ENCODE measurements around the gene ANKRD44.

The ANKRD44 gene

DNA sequence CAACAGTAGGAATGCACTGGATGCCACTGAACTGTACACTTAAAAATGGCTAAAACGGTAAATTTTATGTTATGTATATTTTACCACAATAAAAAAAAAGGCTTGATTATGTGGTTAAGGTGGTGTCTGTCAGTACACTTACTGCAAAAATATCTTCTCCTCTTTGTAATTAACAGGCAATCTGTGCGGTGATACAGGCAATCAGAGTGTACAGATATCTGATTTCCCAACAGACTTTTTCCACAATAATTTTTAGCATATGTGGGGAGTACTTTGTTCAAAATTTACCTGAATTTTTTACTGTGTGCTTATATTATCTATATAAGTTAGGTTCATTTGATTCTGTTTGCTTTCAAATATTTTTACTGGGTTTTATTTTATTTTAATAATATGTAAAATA, 209.1 kb downstream of the ANKRD44 start:
- no peak for DNase-seq

DNA sequence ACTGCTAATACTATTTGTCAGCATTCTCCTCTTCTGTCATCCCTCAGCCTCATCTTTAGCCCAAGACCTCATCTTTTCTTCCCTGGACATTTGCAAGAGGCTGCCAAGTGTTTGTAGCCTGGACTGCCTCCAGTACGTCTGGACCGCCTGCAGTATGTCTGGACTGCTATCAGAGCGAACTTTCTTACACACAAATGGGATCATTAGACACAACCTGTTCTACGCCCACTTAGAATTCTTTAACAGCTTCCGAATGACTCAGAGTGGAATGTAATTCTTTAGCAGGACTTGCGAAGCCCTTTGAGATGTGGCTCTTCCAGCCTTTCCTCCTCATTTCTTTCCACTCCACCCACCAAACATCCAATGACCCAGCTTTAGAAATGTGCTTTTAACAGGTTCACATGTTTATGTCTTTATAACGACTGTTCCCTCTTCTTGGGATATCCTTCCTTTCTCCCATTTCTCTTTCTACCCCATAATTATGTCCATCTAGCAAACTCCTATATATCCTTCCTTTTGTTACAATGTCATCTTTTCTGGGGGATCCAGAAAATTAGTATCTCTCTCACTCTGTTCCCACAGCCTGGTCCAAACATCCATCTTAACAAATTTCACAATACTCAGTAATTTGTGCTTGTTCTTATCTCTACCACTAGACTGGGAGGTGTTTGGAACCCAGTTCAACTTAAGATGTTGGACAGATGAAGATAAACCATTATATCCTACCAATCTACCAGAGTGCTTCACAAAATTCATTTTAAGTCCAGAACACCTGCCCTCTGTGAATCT, 212.8 kb downstream of the ANKRD44 start:
- DNase-seq: no peak

DNA sequence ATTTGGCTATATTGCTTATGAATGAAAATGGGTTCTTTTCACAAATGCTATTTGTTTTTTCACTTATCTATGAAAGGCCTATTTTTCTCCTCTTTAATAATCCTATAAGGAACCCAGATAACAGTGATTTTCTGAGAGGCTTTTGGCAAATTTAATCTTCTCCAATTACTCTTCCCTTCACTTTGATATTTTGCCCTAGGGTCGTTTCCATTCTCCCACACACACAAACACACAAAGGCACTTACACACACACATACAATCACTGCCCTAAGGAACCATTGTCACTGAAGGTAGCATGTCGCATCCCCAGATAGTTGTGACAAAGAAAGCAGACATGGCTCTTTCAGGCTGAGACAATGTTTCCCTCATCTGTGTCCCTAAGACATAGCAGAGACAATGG, 213.9 kb downstream of the ANKRD44 start:
- no peak for DNase-seq

DNA sequence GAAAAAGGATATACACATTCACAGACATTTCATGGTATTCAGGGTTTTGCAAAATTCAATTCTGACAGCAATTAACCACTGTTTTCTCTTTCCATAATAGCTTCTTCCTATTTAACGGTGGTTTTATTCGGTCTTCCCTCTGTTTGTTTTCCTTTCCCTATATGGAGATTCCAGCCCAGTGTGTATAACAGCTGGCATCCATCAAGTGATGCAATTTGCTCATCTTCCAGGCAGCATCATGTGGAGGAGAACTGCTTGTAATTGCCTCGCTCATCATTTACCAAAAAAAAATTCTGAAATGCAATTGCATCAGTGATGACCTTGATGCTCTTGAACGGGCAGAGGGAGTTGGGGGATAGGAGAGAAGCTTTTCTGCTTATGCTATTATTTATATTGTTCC, 218.1 kb downstream of the ANKRD44 start:
- DNase-seq: no peak

DNA sequence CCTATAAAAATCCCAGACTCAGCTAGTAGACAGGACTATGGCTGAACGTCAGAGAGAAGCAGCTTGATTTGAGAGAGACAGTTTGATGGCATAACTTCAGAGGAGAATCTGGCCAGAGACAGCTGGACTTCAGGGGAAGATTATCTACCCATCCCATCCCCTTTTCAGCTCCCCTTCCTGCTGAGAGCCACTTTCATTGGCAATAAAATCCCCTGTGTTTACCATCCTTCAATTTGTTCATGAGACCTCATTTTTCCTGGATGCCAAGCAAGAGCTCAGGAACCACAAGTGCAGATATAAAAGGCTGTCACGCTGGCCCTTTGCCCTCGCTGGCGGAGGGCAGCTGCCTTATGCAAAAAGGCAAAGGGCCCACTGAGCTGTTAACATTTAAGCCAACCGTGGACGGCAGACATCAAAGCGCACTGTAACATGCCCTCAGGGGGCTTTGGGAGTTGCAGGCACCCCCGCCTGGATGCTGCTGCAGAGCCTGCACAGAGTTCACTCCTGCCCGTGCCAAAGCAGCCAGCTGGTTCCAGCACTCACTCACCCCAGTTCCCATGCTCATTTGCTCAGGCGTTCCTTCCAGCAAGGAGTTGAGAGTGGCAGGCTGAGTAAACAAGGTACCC, 219.7 kb downstream of the ANKRD44 start:
- no peak for DNase-seq

DNA sequence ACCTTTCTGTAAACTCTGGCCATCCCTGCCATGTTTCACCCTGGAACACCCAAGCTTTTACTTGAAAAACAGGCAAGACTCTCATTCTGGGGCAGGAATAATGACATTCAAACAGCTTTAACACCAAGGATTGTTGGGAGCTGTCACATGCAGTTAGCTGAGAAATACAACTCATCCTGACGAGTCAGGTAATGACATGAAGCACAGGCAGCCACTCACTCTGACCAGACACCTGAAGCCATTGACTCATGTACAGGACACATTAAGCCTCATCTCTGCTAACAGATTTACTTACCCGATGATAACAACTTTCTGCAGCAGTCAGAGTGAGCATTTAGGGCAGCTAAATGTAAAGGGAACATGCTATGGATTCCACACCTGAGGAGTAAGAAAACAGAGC, 220.9 kb downstream of the ANKRD44 start:
- DNase-seq: no peak

DNA sequence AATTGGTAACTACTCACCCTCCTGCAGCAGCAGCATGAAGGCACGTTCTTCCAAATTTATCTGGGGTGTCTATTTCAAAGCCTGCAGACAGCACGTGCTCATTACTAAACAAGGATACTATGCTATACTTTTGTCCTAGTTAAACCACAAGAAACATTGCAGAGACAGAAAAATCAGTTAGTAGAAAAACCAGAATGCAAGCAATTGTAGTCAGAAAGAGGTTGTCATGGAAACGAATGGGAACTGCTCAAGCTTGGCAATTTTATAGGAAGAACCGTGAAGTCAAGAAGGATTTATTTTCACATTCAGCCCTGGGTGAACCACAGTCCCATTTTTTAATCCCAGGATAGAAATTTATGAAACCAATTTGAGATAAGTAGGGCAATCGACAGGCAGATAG, 221.9 kb downstream of the ANKRD44 start:
- DNase-seq: no peak

DNA sequence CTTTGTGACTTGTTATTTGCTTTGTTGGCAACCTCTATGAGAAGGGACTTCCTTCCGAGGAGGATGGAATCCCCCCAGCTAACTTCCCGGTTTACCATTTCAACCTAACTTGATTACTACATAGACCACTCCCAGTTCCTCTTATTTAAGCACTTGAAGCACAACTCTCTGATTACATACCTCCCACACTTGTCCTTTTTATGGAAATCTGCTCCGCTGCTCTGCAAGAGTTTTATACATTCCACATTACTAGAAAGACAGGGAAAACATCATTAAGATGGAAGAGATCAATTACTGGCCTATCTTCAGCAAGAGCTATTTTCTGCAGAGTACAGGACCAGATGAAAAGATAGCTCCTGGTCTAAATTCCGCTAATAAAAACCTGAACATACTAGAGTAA, 224.1 kb downstream of the ANKRD44 start:
- DNase-seq: no peak

DNA sequence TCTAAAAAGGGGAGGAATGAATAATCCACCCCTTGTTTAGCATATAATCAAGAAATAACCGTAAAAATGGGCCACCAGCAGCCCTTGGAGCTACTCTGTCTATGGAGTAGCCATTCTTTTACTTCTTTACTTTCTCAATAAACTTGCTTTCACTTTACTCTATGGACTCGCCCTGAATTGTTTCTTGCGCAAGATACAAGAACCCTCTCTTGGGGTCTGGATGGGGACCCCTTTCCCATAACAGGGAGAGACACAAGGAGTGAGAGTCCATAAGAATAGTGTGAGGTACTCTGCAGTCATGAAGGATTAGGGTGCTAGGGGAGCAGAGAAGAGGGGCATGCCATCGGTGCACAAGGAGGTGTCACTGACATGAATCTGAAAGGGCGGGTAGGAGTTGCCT, 224.9 kb downstream of the ANKRD44 start:
- no peak for DNase-seq

DNA sequence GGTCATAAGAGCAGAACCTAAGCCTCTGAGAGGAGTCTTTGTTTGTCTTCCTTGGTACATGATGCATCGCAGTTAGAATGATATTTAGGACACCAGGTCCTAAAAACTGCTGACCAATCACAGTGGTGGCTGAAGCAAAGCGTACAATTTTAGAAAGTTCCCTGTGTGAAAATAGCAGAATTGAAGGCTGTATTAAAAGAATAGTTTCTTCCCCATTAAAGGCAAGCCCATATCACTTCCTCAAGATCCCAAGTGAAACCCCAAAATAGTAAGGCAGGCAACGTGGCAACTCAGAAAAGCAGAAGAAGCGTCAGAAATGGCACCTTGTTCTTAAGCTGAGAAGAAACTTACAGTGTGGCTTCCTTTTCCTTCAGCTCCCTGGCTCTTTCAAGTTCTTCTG, 229.3 kb downstream of the ANKRD44 start:
- no peak for DNase-seq

DNA sequence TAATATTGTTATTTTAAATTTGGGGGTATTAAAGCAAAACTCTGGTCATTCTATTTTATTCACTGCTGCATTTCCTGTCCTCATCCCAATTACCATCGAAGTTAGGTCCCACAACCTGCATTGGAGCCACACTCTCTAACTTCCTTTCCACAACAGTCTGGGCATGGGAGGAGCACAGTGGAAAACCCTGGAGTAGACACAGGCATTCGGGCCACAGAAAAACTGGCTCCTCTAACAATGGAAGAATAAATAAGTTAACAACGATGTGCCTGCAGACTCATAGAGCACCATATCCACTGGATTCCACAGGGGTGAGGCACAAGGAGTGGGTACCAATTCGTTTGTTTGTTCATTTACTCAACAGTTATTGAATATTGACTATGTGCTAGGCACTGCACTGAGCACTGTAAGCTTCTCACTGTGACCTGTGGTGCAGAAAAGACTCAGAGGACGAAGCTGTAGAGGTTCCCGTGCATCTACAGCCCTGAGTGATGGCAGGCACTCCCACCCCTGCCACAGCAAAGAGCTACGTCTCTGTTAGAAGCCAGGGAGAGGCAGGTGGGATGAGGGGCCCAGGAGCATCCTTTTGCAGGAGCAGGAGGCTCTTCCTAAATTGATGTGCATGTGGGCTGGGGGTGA, 229.9 kb downstream of the ANKRD44 start:
- DNase-seq: no peak

DNA sequence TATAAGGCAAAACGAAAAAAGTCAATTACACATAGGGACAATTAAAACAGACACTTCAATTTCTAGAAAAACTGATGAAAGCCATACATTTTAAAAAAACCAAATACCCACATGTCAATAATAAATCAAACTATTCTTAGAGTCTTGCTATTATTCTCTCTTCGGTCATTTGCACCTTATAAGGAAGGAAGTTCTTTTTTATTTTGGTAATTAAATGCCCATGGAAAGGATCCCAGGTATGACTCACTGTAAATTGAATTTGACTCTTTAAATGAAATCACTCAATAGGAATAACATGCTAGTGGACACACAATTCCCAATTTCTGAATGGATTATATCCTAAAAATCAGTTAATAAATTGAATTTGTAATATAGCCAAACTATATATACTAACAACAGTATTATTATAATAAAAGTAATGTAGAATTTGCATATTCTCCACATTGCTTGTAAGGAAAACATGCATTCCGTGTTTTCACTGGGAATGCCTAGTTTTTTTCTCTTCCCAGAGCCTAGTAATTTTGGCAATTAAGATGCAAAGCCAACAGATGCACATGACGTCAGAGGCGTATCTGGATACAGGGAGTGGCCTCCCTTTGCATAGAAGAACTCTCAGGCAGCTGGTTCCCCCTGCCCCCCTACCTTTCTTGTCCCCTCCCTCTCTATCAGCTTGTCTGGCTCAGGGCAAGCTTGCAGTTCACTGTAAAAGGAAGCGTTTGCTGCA, 230.6 kb downstream of the ANKRD44 start:
- DNase-seq: peak; percentile 42

DNA sequence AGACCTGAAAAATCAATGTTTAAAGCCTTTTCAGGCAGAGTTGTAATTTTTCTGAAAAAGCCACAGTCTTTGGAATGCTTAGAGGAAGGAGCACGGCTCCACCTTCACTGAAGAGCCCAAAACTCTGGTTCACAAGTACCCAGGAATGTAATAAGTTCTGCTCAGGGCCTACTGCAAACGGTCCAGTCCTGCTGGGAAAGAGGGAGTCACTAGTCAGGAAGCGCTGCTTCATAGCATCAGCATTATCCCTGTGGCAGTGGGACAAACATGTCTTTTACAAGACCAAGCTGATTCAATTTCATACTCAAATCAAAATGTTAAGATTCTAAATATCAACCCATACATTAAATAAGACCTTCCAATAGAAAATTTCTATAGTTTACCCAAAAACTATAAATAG, 231.2 kb downstream of the ANKRD44 start:
- no peak for DNase-seq

DNA sequence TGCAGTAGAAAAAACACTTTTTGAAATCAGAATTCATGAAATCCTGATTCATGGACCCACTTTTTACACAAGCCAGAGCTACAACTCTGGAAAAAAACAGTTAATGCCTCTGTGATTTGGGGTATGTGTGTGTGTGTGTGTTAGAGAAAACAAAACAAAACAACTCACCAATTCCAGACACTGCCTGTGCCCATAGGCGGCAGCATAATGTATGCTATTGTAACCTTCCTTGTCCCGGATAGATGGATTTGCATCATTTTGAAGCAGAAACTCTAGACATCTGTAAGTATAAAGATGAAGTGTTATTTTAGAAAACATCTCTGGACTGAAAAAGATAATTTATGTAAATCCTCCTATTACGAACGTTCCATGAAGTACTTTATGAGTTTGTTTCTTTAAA, 232.0 kb downstream of the ANKRD44 start:
- DNase-seq: no peak

DNA sequence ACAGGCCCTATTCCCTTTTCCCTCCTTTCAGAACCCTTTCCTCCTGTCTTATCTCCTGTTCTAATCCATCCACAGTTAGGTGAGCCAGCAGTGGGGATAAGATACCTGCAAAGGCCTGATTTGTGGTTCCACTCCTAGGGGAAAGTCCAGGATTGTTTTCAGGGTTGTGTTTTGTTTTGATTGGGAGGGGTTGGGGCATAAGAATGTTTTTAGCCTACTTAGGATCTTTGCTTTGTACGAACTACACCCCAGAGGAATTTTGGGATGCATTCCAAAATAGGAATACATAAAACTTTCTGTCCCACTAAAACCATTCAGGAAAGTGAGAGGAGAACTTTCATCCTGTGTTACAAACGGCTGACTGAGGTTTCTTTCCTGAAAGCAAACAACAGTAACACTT, 233.2 kb downstream of the ANKRD44 start:
- no peak for DNase-seq

DNA sequence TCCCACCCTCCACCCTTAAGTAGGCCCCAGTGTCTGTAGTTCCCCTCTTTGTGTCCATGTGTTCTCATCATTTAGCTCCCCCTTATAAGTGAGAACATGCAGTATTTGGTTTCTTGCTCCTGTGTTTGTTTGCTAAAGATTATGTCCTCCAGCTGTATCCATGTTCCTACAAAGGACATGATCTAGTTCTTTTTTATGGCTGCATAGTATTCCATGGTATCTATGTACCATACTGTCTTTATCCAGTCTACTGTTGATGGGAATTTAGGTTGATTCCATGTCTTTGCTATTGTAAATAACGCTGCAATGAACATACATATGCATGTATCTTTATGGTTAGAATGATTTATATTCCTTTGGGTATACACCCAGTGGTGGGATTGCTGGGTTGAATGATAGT, 233.9 kb downstream of the ANKRD44 start:
- no peak for DNase-seq

DNA sequence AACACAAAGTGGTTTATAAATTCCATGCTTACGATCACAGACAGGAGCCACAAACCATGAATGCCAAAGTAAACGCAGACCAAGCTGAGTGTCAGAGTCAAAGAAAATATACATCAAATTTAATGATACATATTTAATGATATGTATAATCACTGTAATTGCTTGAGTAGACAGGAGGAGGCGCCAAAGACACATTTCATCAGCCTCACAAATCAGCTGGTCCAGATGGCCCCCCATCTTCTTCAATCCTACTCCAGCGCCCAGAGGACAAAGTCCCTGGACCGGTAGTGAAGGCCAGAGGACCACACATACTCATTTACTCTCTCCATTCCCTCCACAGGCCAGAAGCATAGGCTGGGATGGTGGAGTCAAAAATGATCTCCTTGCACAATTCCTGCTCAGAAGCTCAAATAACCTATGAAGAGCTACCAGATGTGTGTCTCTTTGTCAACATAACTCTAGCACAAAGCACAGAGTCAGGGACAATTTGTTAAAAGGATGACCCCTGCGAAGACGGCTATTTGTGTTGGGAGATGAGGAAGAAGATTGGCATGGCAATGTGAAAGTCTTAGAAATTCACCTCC, 234.7 kb downstream of the ANKRD44 start:
- no peak for DNase-seq

DNA sequence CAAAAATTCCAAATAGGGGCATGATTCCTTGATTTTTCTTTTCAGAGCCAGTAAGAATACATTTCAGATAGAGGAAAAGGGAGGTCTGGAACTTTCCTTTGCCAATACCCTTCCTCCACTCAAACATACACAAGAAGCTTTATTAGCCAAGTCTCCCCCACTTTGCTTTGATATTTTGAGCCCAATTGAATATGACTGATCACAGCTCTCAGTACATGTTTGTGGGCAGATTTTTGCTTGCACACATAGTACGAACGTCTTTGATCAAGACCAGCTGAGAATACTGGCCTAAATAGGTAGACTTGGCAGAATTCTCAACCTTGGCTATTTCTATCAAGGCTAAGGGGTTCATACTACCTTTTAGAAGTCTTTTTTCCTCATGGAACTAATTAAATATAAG, 235.3 kb downstream of the ANKRD44 start:
- DNase-seq: no peak

DNA sequence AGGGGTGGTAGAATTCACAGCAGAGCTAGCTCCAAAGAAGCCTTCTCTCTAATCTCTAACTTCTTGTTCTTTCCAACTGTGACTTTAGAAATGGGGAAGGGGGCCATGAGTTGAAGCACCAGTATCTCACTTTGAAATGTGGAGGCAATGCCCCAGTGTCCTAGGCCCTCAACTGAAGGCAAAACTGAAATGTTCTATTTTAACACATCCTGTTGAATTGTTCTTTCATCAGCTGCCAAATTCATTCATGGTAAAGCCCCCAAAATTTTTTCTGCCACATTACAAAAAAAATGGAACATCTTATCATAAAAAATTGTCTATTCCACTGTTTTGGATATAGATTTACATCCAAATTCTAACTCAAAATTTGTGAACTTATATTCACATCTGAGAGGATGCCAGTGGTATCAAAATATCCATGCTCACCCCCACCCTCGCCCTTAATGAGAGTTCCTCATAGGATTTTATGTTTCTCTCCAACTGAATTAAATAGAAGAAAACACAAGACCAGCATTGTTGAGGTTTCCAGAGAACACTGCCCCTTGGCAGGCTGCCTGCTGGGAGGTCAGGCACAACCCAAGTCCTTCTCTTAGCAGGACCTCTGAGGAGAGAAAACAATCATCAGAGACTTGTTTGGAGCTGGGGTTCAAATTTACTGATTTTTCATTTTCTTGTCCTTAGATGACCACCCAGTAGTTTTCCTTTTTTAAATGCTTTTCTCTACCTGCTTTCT, 236.7 kb downstream of the ANKRD44 start:
- no peak for DNase-seq

DNA sequence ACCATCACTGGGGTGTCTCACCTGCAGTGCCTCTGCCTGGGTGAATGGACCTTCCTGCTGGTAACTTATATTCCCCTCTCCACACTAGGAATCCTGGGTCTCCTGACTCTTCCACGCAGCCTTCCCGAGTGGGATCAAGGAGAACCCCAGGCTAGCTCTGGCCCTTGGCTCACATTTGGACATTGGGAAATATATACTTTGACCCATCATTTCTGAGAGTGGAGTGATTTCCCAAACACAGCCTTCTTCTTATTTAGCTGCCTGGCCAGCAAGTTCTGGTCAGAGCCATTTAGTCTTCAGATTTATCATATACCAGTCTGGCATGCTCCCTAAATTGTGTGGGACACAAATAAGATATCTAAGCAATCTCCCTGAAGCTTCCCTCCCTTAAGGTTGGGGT, 237.3 kb downstream of the ANKRD44 start:
- no peak for DNase-seq

DNA sequence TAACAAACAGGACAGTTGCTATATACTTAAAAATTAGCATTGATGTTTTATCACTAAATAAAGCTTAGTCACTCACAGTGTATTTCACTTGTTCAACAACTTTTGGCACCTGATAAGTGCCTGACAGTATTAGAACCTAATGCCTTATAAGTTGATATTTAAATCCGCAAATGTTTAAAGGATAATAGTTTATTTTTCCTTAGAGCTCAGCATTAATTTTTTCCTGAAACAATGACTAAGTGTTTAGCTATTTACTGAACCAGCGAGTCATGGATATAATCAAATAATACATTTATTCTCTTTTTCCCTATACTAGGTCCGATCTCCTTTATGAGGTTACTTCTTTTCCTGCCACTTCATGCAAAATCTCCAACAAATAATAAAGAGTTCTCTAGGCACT, 238.0 kb downstream of the ANKRD44 start:
- DNase-seq: no peak

DNA sequence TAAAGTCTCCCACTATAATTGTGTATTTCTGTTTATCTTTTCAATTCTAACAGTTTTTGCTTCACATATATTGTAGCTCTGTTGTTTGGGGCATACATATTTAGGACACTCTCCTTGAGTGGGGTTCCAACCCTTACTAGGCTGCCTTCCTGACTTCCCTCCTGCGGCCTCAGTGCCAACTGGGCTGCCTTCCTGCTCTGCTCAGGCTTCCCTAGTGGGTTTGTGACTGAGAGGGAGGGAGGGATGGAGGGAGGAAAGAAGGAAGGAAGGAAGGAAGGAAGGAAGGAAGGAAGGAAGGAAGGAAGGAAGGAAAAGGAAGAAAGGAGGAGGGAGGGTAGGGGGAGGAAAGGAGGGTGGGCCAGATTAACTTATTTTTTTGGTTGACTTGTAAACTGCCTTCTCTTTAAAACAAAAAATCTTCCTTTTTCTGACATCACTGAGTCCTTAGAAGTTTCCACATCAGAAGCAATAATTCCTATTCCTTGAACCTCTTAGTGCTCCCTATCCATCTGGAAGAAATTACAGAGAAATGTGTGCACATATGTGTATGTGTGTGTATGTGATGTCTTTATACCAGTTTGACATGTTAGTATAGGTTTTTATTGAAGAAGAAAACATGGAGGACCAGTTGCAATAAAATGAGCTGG, 238.7 kb downstream of the ANKRD44 start:
- no peak for DNase-seq

Measured in NCI-H774 (cell line).